Measurements from ENCODE around the gene VTCN1.
A peak's percentile ranks its signal among the peaks of the same experiment; 100 is the strongest.
"Not testable (repeated sequence)": the region's sequence is repeated elsewhere in the genome, so short reads cannot be mapped to it uniquely, and the experiment has no call there.

The VTCN1 gene

GRCh38 chr1:117122330-117123025 lies 88.2 kb downstream of the VTCN1 start:
- no peak for DNase-seq (ENCODE audit: low read depth)

DNA sequence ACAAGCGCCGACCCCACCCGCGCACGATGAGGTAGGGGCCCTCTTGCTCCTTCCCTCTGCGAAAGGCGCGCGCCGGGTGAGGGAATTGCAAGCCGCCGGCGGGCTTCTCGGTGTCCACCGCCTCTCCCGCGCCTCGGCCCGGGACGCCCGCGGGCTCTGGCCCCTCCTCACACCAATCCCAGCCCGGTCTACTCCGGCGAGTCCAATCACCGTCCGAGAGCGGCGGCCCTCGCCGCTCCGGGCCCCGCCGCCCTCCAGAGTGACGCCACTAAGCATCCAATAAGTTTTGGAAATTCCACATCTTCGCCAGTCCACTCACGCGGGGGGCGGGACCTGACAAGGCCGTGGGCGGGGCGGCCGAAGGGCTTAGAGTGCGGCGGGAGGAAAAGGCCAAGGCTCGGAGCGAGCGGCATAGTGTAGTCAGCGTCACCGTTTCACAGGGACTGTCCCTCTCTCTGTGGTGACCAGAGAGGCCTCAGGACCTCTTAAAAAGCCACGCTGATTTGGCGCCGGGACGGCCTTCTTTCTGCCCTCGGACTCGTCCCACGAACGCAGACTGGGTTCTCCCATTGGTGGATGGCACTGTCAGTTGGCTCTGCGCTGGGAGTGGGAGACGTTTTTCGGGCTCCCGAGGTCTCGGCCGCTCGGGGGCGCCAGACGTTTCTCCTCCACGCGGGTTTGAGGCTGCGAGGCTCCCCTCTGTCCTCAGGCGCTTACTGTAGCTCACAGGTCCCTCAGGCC lies 89.0 kb downstream of the VTCN1 start, which contains the start of gene TRIM45:
TSS of gene TRIM45 (minus strand) at position 161 of the 741 bp plus-strand sequence. CDS start 548 bp downstream, outside the sequence.
- peak; percentile 79 for DNase-seq (ENCODE audit: low read depth)

DNA sequence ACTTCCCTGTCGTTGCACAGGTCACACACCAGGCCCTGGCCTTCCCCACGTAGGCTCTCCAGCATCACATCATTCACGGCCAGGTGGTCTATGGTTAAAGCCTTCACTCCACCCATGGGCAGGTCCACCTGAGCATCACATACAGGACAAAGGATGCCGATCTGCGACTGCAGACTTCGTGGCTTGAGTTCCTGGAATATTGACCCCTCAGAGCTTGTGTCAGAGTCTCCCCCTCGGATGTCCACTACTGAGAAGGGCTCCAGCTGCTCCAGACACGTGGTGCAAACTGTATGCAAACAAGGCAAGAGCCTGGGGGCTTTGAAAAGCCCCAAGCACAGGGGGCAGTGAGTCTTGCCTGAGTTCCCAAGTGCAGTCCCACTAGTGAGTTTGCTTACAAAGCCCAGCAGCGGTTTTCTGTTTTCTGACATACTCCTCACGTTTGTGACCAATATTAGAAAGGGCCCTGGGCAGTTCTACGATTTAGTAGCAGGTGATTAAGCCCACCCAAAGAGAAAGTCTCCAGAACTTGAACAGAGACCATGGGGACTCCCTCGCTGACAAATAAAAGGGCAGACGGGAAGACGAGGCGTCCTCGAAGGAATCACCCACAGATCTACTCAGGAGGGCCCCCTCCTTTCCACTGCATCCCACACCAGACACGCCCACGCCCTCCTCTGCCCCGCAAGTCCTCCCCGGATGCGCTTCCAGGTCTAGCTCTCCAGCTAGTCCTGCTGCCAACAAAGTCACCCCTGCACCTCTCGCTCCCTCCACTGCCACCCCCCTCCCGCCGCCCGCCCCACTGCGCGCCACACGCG lies 89.7 kb downstream of the VTCN1 start:
- no peak for DNase-seq (ENCODE audit: low read depth)

- DNase-seq (ENCODE audit: low read depth): not testable (repeated sequence)
Measured at GRCh38 chr1:117119144-117119543, 91.6 kb downstream of the VTCN1 start.

DNA sequence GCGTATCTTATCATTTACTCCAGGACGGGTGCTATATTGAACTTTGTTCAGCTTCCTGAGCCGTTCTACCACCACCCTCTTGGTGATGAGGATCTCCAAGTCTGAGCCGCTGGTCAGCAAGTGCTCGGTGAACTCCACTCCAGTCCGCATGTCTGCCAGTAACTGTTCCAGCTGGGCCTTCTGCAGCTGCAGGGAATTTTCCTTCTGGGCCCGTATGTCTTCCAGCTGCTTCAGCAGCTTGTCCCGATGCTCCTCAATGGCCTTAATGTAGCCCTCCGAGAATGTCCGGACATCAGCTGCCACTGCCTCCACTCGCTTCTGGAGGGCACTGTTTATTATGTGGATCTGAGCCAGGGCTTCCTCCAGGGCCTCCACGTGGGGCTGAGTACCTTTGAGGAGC lies 92.6 kb downstream of the VTCN1 start:
- DNase-seq (ENCODE audit: low read depth): no peak

GRCh38 chr1:117117697-117118096 lies 93.0 kb downstream of the VTCN1 start:
- DNase-seq (ENCODE audit: low read depth): no peak

DNA sequence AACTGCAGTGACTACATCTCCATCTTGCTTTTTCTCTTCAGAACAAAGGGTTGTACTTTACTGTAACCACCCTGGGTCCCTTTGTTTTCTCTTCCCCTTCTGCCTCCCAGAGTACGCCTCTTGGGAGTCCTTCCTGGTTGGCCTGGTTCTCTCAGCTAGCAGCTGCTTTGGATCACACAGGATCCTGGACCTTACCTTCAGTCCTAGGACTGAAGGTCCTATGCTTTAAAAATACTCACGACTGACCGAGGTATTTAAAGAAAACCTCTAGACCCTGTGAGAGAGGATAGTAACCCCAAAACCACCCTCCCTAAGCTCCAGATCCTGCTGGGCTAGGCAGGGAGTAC lies 94.0 kb downstream of the VTCN1 start:
- DNase-seq (ENCODE audit: low read depth): no peak

DNA sequence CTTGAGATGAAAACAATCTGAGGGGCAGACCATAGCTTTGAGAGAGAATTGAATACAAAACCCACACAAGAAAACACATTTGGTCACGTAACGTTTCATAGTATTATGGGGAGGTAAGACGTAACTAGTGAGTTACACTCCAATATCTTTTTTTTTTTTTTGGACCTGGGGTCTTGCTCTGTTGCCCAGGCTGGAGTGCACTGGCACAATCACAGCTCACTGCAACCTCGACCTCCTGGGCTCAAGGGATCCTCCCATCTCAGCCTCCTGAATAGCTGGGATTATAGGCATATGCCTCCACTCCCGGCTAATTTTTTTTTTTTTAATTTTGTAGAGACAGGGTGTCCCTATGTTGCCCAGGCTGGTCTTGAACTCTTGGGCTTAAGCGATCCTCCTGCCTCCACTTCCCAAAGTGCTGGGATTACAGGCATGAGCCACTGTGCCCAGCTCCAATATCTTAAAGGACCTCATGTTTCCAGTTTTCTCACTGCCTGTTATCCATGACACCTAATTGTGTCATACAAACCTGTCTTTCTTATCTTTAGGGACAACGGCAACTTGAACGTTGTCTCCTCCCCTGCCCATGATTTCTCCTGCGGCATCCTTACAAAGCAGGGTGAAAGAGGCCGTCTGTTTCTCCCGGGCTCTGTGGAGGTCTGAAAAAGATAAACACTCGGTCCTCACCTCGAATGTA lies 94.5 kb downstream of the VTCN1 start:
- DNase-seq (ENCODE audit: low read depth): no peak

GRCh38 chr1:117114877-117115276 lies 95.8 kb downstream of the VTCN1 start:
- DNase-seq (ENCODE audit: low read depth): no peak

DNA sequence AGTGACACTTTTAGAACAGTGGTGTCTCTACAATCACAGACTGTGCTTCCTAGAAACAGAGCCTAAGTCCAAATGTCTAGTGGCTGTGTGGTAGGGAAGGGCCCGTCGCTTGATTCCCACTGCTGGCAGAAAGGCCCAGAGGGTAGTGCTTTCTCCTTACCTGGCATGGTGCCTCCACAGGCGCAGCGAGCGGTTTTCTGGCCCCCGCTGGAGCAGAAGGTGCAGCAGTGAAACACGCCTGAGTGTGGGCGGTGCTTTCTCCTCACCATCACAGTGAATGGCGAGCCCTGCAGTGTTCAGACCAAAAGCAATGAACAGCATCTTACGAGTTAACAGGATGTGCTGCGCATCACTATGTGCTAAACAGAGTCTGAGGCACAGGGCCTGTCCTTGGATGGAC lies 97.5 kb downstream of the VTCN1 start:
- DNase-seq (ENCODE audit: low read depth): no peak

GRCh38 chr1:117112047-117112717 lies 98.5 kb downstream of the VTCN1 start:
- no peak for DNase-seq (ENCODE audit: low read depth)

- no peak for DNase-seq (ENCODE audit: low read depth)
Measured at GRCh38 chr1:117110774-117111173, 100.0 kb downstream of the VTCN1 start.

DNA sequence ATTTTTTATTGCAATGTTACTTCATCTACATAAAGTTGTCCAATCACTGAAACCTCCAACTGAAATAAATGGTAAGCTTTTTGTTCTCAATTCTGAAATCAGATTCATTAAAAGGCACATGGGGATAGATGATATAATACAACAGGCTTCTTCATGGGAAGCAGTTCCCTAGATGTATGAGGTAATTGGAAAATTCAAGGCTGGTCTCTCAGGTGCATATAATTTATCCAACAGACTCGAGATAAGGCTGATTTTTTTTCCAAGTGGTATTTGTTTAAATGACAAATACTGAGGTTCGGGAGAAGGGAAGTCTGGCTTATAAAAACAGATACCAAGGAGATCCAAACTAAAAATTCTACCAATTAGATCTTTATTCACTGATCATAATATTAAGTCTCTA lies 103.4 kb downstream of the VTCN1 start:
- DNase-seq (ENCODE audit: low read depth): no peak

DNA sequence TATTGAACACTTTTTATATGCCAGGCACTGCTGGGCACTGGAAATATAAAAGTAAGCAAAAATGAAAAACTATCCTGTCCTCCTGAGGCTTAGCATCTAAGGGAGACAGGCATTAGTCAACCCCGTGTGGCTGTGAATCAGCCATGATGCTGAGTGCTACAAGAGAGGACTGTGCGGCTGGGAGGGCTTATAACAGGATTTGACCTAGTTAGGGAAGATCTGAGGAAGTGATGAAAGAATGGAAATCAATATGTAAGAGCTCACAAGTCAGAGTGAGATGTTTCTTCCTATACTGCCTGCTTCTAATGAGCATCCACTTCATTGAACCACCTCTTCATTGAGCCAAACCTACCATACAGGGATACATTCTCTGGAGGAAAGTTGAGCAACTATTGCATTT lies 104.2 kb downstream of the VTCN1 start:
- DNase-seq (ENCODE audit: low read depth): no peak

- DNase-seq (ENCODE audit: low read depth): no peak
Measured at GRCh38 chr1:117105722-117106121, 105.0 kb downstream of the VTCN1 start.

DNA sequence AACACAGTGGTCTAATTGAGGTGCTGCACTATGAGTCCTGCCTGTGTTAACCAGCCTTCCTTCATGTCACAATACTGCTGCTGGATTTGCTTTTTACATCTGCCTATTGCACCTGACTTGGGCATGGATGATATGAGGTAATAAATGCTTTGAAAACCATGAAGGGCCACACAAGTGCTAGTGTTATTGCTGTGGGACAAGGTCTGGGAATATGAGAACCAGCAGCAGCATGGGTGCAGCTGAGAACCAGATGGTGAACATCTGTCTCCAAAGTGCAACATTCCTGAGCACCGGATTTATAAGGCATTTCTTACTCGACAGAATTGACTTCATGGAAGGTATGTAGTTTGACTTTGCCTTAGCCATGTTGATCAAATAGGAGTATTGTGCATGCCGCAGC lies 105.7 kb downstream of the VTCN1 start:
- DNase-seq (ENCODE audit: low read depth): no peak

DNA sequence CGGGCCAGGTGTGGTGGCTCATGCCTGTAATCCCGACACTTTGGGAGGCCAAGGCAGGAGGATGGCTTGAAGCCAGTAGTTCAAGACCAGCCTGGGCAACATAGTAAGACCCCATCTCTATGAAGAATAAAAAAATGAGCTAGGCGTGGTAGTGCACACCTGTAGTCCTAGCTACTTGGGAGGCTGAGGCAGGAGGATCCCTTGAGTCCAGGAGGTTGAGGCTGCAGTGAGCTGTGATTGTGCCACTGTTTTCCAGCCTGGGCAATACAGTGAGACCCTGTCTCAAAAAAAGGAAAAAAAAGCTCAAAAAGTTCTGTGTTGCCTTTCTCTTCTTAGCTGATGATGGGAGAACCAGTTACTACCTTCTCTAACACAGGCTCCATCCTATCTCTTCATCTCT lies 108.9 kb downstream of the VTCN1 start:
- DNase-seq (ENCODE audit: low read depth): not testable (repeated sequence)

GRCh38 chr1:117101334-117101733 lies 109.4 kb downstream of the VTCN1 start:
- no peak for DNase-seq (ENCODE audit: low read depth)

DNA sequence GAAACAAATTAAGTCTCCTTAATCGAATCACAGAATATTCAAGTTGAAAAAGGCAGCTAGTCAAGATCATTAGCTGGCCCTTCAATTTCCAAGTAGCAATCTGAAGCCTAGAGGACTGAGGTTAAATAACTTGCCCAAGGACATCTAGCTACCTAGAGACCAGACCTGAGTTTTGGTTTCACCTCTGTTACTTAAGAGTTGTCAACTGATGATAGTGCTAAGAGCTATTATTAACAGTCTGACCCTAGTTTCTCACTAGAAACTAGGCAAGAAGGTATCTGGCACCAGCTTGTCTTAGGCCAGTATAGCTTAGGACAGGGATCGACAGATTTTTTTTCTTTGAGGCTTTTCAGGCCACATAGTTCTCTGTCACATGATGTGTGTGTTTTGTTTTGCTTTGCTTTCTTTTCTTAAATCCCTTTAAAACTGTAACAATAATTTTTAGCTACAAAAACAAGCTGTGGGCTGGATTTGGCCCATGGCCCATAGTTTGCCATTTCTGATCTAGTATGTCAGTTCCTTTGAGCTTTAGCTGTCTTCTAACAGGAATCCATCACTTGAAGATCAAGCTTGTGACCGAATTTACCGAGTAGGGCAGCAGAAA lies 112.3 kb downstream of the VTCN1 start:
- DNase-seq (ENCODE audit: low read depth): no peak

DNA sequence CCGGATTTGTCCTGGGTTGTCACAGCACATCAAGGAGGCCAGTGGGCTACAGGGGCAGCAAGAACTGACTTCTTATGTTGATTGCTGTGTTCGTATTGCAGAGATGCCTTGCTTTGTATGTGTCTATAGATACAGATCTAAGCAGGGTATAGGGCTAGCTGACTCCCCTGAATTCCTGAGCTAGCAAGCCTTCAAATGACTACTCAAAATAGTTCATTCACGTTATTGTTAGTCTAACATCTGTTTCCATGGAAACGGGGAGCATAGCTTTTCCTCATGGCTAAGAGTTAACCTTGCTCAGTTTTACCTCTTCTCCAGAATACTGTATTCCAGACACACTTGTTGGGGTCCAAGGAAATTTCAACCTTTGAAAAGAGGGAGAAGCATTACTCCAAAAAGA lies 113.3 kb downstream of the VTCN1 start:
- no peak for DNase-seq (ENCODE audit: low read depth)

- DNase-seq (ENCODE audit: low read depth): no peak
Measured at GRCh38 chr1:117096951-117097408, 113.7 kb downstream of the VTCN1 start.
